NCI-H2196 treated with DMSO at 0.1 percent for 48 hours (cell line): ENCODE results near the gene LIPI.
"Not testable (repeated sequence)": the region's sequence is repeated elsewhere in the genome, so short reads cannot be mapped to it uniquely, and the experiment has no call there.

Experiments used
- DNase-seq: peaks from one replicate; lab custom pipeline; 2025; ENCODE audit not compliant: unreplicated experiment; lab: John Stamatoyannopoulos, UW

LIPI gene

DNA sequence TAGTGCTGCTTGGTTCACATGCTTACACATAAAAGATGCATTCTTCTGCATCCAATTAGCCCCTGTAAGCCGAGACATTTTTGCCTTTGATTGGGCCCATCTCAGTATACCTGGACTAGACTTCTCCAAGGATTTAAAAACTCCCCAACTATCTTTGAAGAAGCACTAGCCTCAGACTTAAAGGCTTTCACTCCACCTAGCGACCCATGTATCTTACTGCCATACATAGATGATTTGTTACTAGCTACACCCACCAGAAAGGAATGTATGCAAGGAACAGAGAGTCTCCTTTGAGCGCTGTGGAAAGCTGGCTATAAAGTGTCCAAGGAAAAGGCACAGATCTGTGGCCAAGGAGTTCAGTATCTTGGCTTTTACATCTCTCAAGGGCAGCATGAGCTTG, 91.7 kb downstream of the LIPI start:
- DNase-seq: no peak

DNA sequence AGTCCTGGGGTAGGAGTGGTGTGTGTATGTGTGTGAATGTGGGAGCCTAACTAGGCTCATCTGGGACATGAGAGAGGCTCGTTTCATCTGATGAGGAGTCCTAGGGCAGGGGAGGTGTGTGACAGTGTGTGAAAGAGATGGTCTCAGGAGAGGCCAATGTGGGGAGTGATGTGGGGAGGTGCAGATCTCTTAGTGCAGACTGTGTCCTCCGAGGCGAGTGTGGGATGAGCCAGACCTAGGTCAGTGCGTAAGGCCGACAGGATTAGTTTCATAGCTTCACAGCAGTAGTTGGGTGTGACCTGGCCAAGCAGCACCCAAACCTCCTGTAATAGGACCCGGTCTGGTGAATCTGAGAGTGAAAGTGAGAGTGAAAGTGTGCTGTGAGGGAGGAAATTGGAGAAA, 94.7 kb downstream of the LIPI start:
- no peak for DNase-seq

- no peak for DNase-seq
These were observed 95.1 kb downstream of the LIPI start for GRCh38 chr21:14115646-14116045.

DNA sequence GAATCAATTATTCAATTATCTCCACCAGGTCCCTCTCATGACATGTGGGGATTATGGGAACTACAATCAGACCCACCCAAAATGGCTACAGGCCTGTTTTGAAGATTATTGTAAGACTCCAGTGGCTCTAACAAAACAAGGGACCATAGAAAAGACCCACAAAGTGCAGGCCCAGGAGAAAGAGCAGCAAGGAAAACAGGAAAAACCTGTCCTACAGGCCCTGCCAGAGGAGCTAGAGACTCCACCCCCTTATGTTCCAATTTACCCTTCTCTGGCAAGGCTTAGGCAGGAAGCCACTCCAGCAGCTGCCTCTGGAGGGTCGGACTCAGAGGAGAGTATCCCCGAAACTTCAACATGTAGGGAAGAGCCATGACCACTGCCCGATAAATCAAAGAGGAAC, 96.5 kb downstream of the LIPI start:
- DNase-seq: no peak

DNA sequence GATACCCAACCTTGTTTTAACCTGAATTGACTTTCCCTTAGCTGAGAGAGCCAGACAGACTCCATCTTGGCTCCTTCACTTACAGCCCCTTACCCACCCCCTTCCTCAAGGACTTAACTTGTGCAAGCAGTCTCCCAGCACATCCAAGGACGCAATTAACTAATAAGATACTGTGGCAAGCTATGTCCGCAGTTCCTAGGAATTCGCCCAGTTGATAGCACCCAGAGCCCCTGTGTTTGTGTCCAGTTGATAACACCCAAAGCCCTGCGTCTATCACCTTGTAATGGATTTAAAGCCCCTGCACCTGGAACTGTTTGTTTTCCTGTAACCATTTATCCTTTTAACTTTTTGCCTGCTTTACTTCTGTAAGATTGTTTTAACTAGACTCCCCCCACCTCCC, 106.2 kb downstream of the LIPI start:
- not testable (repeated sequence) for DNase-seq

GRCh38 chr21:14099570-14099969, 111.2 kb downstream of the LIPI start:
- no peak for DNase-seq

- DNase-seq: no peak
These were observed 112.8 kb downstream of the LIPI start for GRCh38 chr21:14097881-14098499.

- no peak for DNase-seq
These were observed 114.2 kb downstream of the LIPI start for GRCh38 chr21:14096577-14096976.

GRCh38 chr21:14096172-14096571, 114.6 kb downstream of the LIPI start:
- no peak for DNase-seq

DNA sequence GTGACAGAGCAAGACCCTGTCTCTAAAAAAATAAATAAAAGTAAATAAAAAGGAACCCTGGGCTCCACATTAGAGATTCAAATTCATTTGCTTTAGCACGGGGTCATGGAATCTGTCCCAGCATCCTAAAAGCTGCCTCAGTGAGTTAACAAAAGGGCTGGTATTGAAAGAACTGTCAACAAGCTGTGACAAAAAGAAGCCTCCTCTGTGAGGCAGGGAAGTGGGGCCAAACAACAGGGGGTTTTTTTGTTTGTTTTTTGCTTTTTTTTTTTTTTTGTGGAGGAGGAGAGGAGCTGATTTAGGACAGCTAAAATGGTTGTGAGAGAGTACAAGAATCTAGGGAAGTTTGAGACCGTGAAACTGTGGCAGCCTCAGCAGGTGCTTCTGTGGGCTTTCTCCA, 115.7 kb downstream of the LIPI start:
- no peak for DNase-seq

GRCh38 chr21:14092834-14093560, 117.8 kb downstream of the LIPI start:
- no peak for DNase-seq

GRCh38 chr21:14090184-14090583, 120.6 kb downstream of the LIPI start:
- not testable (repeated sequence) for DNase-seq

DNA sequence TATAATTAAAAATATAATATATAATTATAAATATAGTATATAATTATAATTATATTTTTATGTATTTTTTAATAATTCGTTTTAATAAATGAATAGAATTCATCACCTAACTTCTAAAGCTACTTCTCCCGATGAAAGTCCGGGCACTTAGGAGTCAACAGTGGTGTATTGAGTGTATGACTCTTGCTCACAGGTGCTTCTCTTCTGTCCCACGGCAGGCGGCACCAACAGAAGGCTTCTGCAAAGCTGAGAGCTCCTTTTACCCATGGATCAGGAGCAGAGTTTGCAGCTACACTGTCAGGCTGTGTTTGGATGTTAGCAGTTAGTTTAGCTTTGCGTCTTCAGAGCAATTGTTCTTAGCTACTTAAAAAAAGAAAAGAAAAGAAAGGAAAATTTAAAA, 122.4 kb downstream of the LIPI start:
- DNase-seq: no peak

GRCh38 chr21:14086553-14086952, 124.2 kb downstream of the LIPI start:
- no peak for DNase-seq

DNA sequence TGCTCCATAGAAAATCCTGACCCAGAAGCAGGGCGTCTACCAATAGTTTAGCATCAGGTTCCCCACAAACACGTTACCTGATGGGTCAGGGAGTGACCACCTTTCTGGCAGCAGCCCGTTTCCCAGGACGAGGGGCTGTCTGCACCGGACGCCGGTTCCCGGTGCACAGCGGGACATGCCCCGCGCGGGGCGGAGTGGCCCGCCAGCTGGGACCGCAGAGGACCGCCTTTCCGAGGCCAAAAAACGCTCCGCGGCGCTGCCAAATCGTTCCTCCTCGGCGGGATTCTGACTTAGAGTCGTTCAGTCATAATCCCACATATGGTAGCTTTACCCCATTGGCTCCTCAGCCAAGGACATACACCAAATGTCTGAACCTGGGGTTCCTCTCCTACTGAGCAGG, 126.1 kb downstream of the LIPI start:
- DNase-seq: no peak

DNA sequence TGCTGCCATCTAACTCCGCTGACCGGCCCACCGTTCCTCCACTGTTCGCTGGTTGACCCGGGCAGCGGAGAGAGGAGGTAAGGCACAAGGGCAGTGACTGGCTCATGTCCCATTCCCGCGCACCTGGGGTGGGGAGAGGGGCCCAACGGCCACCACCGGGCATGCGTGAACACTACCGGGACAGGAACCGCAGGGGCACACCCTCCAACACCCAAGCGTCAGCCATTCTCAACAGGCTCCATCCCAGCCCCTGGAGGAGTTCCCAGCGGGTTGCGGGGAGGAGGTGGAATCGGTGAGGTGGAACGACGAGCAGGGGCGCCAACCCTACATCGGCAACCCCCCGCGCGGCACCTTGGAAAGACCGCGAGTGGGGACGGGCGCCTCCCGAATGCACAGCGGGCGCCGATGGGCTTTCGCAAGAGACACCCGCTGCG, 126.7 kb downstream of the LIPI start:
- no peak for DNase-seq

GRCh38 chr21:14080764-14081096, 130.0 kb downstream of the LIPI start:
- no peak for DNase-seq

GRCh38 chr21:14080040-14080763, 130.6 kb downstream of the LIPI start:
- DNase-seq: no peak

DNA sequence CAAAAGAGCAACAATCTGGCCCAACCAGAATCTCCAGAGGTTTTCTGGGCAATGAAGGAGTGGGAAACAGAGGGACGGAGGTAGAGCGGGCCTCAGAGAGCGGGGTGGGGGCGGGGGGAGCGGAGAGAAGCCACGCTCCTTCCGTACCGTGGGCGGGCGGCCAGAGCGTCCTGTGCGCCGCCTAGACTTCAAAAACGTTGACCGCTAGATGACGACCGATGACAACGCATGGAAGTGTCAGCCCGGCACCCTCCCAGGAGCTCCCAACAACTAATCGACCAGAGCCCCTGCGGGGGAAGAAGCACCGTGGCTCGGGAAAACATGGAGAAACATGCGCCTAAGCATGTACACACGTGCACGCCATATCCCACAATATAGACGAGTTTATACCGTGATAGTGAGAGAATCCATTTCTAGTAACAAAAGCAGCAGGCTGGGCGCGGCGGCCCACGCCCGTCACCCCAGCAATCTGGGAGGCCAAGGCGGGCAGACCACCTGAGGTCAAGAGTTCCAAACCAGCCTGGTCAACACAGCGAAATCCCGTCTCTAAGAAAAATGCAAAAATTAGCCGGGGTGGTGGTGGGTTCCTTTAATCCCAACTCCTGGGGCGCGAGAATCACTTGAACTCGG, 131.9 kb downstream of the LIPI start:
- no peak for DNase-seq

- no peak for DNase-seq
These were observed 134.5 kb downstream of the LIPI start for GRCh38 chr21:14076143-14076806.
